Measurements from ENCODE around the gene GPR101. TPM values are rescaled to one million over a fixed set of nuclear protein-coding genes. Genes with fewer than 3 reads are reported as not detected.

The GPR101 gene
- polyA plus RNA-seq, 4 donors: not detected

Other genes with a start within 250 kb of the GPR101 start
- 100 to 1,000 TPM in 2 of 4 donors, 10 to 100 TPM in 2; 72.5 to 258 (median 120) TPM for gene RBMX, start 153.3 kb downstream of the GPR101 start, polyA plus RNA-seq